LNCaP clone FGC (cell line): ENCODE data around the gene MINDY3.
A peak's percentile ranks its signal among the peaks of the same experiment; 100 is the strongest.

Experiments
- DNase-seq: peaks from one replicate; pipeline ENCODE4 v3.0.0-alpha.2; 2011; ENCODE audit warnings: low read depth
- H3K4me3 ChIP-seq: 2 replicates; pipeline ENCODE4 v1.5.1; 2011; ENCODE audit warnings: mild to moderate bottlenecking, low read depth, low read length, control low read depth
- TF ChIP-seq, protein P1 (sequence below): IDR thresholded peaks from 2 replicates; pipeline ENCODE4 v1.5.1; 2012; ENCODE audit warnings: mild to moderate bottlenecking; ENCODE audit not compliant: control insufficient read depth, insufficient read depth; ENCODE audit errors: extremely low read depth

MINDY3 gene

DNA sequence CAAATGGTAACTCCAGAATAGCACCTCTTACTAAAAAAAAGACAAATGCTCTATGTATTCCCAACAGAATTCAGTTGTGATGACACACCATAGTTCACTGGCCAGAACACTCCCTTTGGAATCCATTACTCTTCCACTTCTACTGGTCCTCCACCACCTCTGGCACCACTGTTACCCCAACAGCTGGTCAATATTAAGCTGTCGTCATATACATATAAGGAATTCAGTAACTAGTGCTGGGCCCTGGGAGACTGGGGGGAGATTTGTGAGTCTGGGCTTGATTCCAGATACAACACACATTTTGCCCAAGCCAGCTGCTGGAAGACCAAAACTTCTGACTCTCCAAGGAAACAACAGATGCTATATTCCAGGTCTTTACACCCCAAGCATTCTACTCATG, 114.6 kb downstream of the MINDY3 start:
- no peak for DNase-seq
- no peak overlapping the region for H3K4me3 ChIP-seq
- TF ChIP-seq, protein P1, sequence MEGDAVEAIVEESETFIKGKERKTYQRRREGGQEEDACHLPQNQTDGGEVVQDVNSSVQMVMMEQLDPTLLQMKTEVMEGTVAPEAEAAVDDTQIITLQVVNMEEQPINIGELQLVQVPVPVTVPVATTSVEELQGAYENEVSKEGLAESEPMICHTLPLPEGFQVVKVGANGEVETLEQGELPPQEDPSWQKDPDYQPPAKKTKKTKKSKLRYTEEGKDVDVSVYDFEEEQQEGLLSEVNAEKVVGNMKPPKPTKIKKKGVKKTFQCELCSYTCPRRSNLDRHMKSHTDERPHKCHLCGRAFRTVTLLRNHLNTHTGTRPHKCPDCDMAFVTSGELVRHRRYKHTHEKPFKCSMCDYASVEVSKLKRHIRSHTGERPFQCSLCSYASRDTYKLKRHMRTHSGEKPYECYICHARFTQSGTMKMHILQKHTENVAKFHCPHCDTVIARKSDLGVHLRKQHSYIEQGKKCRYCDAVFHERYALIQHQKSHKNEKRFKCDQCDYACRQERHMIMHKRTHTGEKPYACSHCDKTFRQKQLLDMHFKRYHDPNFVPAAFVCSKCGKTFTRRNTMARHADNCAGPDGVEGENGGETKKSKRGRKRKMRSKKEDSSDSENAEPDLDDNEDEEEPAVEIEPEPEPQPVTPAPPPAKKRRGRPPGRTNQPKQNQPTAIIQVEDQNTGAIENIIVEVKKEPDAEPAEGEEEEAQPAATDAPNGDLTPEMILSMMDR: no peak

DNA sequence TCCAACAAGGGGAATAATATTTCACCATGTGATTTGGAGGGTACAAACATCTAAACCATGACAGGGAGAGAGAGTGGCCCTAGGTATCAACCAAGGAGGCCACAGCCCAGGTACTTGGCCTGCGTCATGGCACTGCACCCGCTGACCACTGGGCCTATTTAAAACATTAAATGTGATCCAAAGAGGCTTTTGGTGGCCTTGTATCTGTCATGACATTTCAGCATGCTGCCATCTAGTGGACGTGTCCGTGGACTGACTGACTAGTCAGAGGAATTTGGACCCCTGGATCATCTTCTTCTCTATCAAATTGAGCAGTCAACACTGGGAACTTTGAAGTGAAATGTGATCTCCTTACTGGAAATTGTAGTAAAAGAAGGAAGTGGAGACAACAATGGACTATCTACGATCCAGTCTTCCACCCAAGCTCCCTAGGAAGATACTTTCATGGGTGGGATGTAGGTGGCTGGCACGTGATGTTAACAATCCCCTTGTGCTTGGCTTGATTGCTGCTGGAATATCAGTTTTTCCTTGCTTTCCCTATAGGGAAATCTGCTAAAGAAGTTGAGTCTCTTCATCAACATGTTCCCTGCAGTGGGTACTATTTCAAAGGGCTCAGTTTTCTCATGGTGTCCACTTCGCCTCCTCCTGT, 116.0 kb downstream of the MINDY3 start:
- no peak for DNase-seq
- TF ChIP-seq, protein P1: peak; percentile 59
- H3K4me3 ChIP-seq: no peak overlapping the region

DNA sequence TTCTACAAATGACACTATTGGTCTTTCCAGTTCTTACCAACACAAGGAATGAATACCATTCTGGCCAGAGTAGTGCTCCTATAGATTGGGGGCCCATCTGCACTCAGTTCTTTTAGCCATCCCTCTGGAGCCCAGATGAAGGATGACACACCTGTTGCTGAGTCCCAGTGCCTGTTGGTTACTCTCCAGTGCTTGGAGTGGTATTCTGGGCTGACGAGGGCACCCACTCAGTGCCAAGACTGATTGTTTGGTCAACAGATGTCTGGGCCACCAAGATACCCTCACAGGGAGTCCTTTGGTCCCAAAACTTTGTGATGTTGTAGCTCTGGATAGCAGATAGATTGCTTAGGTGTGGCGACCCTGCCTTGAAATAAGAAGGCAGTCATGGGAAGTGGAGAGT, 116.9 kb downstream of the MINDY3 start:
- TF ChIP-seq, protein P1: no peak
- DNase-seq: no peak
- no peak overlapping the region for H3K4me3 ChIP-seq

GRCh38 chr10:15742836-15743235, 117.5 kb downstream of the MINDY3 start:
- no peak for DNase-seq
- TF ChIP-seq, protein P1: no peak
- H3K4me3 ChIP-seq: no peak overlapping the region

DNA sequence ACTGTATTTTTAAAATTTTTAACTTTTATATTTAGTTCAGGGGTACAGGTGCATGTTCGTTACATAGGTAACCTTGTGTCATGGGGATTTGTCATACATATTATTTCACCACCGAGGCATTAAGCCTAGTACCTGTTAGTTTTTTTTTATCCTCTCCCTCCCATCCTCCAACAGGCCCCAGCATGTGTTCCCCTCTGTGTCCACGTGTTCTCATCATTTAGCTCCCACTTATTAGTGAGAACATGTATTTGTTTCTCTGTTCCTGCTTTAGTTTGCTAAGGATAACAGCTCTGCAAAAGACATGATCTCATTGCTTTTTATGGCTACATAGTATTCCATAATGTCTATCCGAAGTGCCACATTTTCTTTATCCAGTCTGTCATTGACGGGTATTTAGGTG, 118.2 kb downstream of the MINDY3 start:
- no peak overlapping the region for H3K4me3 ChIP-seq
- TF ChIP-seq, protein P1: no peak
- no peak for DNase-seq

- DNase-seq: no peak
- TF ChIP-seq, protein P1: no peak
- H3K4me3 ChIP-seq: no peak overlapping the region
Observed at GRCh38 chr10:15741581-15741980, 118.7 kb downstream of the MINDY3 start.

DNA sequence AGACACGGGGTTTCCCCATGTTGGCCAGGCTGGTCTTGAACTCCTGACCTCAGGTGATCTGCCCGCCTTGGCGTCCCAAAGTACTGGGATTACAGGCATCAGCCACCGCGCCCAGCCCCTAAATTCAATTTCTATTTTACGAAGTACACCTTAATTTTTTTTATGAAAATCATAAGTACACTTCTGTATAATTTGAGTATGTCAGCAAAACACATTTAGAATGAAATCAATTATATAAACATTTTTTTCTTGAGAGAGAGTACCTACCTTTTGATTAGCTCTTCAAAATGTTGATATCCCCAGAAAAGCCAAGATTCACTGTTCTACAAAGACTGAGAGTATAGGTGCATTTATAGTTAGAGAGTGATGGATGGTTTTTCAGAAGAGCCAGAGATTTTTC, 120.0 kb downstream of the MINDY3 start:
- TF ChIP-seq, protein P1: no peak
- DNase-seq: no peak
- no peak overlapping the region for H3K4me3 ChIP-seq
